NCI-H526 (cell line): ENCODE results near the gene TENM4.
A peak's percentile ranks its signal among the peaks of the same experiment; 100 is the strongest.

ENCODE experiments used
- DNase-seq, 2 experiments: peaks; one replicate each; lab custom pipeline; 2025; lab: John Stamatoyannopoulos, UW

Gene TENM4

DNA sequence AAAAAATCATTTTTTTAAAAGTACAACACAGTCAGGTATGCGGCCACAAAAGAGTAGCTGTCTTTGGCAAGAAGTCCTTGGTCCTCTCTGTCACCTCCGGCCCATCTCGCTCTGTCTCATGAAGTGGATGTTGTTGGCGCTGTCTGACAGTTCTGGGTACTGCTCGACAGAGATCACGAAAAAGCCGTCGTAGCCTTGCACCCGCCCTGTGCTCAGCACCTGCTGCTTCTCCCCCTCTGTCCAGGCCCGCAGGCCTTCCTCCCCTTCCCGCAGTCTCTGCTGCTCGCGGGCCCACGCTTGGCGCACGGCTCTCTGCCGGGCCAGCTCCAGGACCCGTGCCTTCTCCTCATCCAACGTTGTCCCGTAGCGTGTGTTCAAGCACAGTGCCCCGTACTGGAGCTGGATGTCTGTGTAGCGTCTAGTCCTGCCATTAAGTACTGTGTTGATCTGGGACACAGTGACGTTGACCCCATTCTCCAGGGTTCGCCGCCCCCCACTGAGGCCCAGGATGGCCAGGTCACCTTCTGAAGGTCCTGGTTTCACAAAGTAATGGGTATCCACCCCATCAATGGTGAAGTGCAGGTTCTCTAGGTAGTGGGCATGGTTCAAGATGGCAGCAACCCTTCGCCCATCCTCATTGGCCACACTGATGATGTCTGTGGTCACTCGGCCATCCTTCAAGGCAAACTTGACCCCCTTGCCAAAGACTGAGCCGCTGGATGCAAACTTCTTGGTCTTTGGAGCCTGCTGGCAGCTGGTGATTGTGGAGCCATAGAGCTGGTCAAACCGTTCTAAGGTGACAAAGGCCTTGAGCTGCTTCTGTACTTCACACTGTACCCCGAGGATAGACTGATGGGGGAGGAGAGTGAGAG lies 782.6 kb downstream of the TENM4 start:
- DNase-seq: no peak

DNA sequence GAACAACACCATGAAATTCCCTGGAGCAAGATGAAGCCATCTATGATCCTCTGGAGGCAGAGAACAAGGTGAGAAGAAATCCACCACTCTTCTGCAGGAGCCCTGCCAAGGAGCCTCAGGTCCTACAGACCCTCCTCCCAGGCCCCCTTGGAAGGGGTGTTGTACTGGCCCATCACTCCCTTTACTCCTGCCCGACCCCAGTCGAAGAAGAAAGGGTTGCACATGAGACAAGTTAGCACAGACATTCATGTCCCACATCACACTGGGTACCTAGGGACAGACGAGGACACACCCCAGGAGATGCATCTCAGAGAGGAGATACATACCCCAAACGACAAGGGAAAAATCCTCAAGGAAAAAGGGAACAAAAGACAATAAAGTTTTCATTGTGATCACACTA lies 783.4 kb downstream of the TENM4 start:
- DNase-seq: no peak

DNA sequence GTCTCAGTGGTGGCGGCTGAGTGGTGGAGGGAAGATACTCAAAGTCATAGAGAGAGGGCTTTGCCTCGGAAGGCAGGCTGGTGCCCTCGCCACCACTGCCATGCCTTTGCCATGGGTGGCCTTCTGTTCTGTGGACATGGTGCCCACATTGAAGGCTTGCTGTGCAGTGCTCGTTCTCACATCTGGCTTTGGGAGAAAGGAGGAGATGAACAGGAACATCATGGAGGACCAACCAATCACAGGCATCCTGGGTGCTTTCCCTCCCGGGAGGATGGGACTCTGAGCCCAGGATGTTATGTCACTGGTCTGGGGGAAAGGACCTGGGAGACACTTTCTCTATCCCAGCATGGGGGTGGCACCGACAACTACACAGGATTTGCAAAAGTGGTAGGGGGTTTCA lies 783.8 kb downstream of the TENM4 start:
- DNase-seq: no peak

GRCh38 chr11:78656327-78656726 lies 784.5 kb downstream of the TENM4 start:
- DNase-seq: no peak

GRCh38 chr11:78655561-78655960 lies 785.3 kb downstream of the TENM4 start:
- DNase-seq: no peak

DNA sequence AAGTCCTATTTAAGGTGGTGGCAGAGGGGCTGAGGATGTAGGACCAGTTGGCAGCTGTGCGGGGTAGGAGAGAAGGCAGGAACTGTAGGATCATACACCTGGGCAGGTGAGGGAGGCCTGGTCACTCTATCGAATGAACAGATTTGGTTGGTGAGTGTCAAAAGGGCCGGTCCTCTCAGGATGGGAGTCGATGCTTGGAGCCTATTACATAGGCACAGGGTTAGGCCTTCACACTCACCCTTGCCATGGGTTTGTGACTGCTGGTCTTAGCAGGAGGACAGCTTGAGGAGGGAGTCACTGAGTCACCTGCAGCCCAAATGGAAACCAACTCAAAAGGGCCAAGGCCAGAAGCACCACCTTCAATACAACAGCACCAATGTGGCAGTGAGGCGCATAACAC lies 786.0 kb downstream of the TENM4 start:
- DNase-seq: no peak

- no peak for DNase-seq
These were observed 786.8 kb downstream of the TENM4 start for GRCh38 chr11:78654071-78654470.

GRCh38 chr11:78653294-78653909 lies 787.4 kb downstream of the TENM4 start:
- no peak for DNase-seq

DNA sequence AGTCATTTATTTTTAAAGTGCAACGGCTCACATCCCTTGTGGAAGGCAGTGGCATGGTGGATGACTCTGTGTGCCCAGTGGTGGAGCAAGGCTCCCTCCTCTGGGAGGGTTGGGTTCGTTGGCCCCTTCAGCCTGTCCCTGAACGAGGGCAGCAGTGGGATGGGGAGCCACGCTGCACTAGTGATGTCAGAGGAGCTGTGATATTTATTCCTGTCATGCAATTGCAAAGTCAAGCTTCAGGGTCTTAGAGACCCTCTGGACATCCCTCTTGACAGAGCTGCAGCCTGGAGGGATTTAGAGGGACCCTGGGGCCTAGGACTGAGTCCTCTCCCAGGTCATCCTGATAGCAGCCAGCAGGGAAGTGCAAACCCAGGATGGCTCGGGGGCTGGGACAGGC lies 788.0 kb downstream of the TENM4 start:
- no peak for DNase-seq

DNA sequence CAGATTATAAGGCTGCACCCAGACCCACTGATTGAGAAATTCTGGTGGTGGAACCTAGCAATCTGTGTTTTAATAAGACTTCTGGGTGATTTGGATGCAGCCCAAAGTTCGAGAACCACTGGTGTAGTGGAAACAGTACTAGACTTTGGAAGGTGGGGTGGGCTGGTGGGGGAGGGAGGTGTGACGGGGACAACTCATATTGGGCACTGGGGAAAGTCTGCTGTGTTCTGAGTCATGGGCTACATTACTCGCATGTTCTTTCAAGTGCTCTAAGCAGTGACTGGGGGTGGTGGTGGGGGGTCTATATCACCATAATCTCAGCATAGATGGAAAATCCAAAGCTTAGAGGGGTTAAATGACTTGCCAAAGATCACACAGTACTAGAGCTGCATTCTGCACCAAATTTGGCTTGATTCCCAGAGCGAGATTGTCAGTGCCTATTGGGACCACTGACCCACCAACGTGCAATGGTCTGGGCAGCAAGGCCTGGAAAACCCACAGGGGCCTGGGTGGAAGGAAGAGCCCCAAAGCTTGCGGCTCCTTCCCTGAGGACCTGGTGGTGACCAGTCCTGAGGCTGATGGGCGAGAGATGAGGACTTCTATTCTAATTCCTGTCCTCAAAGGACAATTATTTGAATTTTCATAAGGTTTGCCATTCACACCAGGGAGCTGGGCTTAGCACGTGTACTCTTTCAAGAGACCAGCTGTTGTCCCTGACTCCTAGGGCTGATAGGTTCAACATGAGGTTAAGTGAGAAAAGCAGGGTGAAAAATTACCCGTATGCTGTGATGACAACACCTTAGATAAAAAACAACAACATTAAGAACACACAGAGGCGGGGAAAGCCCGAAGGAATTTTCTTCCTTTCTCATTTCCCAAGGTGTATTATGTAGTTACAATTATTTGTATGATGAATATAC lies 788.6 kb downstream of the TENM4 start:
- no peak for DNase-seq

DNA sequence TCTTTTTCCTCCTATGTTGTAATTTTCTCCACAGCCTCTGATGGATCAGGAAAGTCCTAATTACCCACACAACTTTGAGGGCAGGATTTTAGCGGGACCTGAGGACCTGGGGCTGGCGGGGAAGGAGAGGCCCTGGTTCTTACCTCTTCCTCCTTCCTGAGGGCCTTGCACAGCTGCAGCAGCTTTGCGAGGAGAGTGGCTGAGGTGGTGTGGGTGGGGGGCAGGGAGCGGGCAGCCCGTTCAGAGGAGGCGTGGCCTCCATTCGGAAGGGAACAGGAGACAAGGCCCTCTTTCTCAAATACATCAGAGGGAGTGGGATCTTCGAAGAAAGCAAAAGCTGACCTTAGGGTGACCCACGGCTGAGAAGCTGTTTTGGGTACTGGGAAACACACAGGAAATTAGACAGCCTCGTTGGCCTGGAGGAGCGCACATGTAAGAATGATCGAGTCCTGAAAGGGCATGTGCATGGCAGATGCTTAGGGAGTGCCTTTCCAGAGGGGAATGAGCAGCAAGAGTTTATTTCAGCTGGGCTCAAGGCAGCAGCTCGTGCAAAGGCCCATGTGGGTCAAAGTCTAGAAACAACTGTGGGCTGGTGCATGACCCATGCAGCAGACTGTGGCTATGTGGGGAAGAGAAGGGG lies 789.6 kb downstream of the TENM4 start:
- DNase-seq: no peak

- DNase-seq: no peak
These were observed 791.2 kb downstream of the TENM4 start for GRCh38 chr11:78649361-78650215.

DNA sequence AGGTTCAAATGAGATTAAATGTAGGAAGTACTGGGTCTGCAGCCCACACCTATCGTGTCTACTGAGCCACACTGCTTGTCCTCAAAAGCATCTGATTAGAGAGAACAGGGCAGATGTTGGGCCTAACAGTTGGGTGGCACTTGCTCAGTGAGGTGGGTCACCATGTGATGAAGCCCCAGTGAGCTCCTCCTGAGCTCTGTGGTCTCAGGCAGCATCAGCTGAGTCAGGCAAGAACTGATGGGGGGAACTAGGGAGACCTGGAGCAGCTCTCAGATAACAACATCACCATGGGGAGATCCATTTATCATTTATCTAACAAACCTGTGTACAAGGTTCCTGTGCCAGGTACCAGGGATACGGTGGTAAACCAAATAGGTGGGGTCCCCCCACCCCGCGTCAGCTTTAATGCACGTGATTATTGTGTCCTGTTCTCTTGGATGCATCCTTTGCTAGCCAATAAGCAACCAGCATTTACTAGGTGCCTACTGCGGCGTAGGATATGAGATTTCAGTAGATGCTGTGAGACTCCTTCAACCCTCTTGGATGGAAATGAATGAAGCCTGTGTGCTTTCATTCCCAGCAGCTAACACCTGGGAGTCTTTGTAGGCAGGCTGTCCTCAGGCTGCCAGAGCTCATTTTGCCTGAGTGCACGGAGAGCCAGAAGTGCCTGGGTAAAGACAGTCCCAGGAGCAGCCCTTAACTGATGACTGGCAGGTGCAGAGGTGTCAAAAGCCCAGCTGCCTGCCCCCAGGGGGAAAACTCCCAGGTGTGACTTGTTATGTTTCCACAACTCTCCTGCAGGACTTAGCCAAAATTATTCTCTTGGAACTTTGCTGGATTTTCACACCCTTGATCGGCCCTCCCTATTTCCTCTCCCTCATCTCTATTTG lies 792.6 kb downstream of the TENM4 start:
- peak in 1 of 2 experiments; percentile 33 for DNase-seq

GRCh38 chr11:78647266-78647915 lies 793.4 kb downstream of the TENM4 start:
- no peak for DNase-seq

DNA sequence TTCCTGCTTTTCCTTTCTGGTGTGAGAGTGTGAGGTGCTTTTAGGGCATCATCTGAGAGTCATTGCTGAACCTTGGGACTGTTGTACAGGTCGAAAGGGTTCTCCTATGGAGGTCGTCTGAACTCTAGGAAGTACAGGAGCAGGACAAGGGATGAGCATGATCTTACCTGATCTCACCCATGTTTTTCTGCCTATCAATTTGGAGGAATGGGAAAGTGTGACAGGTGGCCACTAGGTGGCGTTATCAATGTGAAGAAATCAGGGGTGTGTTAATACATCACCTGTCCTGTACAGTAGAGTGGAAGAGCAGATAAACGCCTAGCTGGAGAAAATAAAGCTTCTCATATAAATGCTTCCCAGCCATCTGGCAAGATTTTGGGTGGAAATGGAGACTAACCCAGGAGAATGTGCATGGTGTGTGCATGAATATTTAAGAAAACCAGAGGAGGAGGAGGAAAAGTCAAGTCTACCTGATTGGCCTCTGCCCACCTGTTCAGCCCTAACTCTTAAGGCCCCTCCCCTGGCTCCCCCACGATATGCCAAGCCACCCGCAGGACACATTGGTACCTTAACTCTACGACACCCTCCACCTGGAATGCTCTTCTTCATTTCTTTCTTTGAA lies 794.2 kb downstream of the TENM4 start:
- peak; percentile 73 to 92 for DNase-seq

- peak; percentile 47 to 86 for DNase-seq
These were observed 795.3 kb downstream of the TENM4 start for GRCh38 chr11:78645226-78646202.

- no peak for DNase-seq
These were observed 797.2 kb downstream of the TENM4 start for GRCh38 chr11:78643676-78644056.
